Measurements from ENCODE around the gene DHX8.
"Not testable (repeated sequence)": the region's sequence is repeated elsewhere in the genome, so short reads cannot be mapped to it uniquely, and the experiment has no call there.

Gene DHX8

GRCh38 chr17:43483674-43484551, at the start of gene DHX8:
Gene DHX8 (plus strand): TSS chr17:43483975. CDS start chr17:43484038, 63 bp downstream.
- Histone ChIP-seq H3K9ac (ENCODE audit: low read depth, low read length) (peak within 1 kb of the TSS; percentile 69), H3K36me3 (ENCODE audit: insufficient read depth, low read length) (no peaks in the 10 kb centered on the region), H3K9me3 (ENCODE audit: control insufficient read depth, insufficient read depth, low read length) (no peaks in the 10 kb centered on the region), H3K4me1 (ENCODE audit: insufficient read depth, low read length) (peaks cover 14% of the 10 kb centered on the region)

- Histone ChIP-seq H3K9ac (ENCODE audit: low read depth, low read length) (no peak overlapping the region), H3K4me1 (ENCODE audit: insufficient read depth, low read length) (peaks cover 21% of the 10 kb centered on the region), H3K36me3 (ENCODE audit: insufficient read depth, low read length) (no peaks in the 10 kb centered on the region), H3K9me3 (ENCODE audit: control insufficient read depth, insufficient read depth, low read length) (no peaks in the 10 kb centered on the region)
Measured at GRCh38 chr17:43434902-43435319, 48.9 kb upstream of the DHX8 start.

- Histone ChIP-seq H3K9ac (ENCODE audit: low read depth, low read length) (no peak overlapping the region), H3K36me3 (ENCODE audit: insufficient read depth, low read length) (no peaks in the 10 kb centered on the region), H3K4me1 (ENCODE audit: insufficient read depth, low read length) (peaks cover 14% of the 10 kb centered on the region), H3K9me3 (ENCODE audit: control insufficient read depth, insufficient read depth, low read length) (no peaks in the 10 kb centered on the region)
Measured at GRCh38 chr17:43437756-43438155, 46.0 kb upstream of the DHX8 start.

- H3K4me1 ChIP-seq (ENCODE audit: insufficient read depth, low read length) = peaks cover 14% of the 10 kb centered on the region
- H3K9me3 ChIP-seq (ENCODE audit: control insufficient read depth, insufficient read depth, low read length) = no peaks in the 10 kb centered on the region
- H3K36me3 ChIP-seq (ENCODE audit: insufficient read depth, low read length) = no peaks in the 10 kb centered on the region
- H3K9ac ChIP-seq (ENCODE audit: low read depth, low read length) = 0 out of 2 replicates have a peak overlapping the region, but pooled peaks have one; percentile 5
Measured at GRCh38 chr17:43438626-43439025, 45.1 kb upstream of the DHX8 start.

- no peaks in the 10 kb centered on the region for H3K36me3 ChIP-seq (ENCODE audit: insufficient read depth, low read length)
Measured at GRCh38 chr17:43439041-43439440, 44.7 kb upstream of the DHX8 start.

GRCh38 chr17:43442711-43443110, 41.1 kb upstream of the DHX8 start:
- Histone ChIP-seq H3K9ac (ENCODE audit: low read depth, low read length) (no peak overlapping the region), H3K36me3 (ENCODE audit: insufficient read depth, low read length) (no peaks in the 10 kb centered on the region), H3K9me3 (ENCODE audit: control insufficient read depth, insufficient read depth, low read length) (no peaks in the 10 kb centered on the region), H3K4me1 (ENCODE audit: insufficient read depth, low read length) (peaks cover 19% of the 10 kb centered on the region)

More at GRCh38 chr17:43439041-43439440, 44.7 kb upstream of the DHX8 start:
- H3K9ac ChIP-seq (ENCODE audit: low read depth, low read length) = 0 out of 2 replicates have a peak overlapping the region, but pooled peaks have one; percentile 5
- peaks cover 15% of the 10 kb centered on the region for H3K4me1 ChIP-seq (ENCODE audit: insufficient read depth, low read length)
- no peaks in the 10 kb centered on the region for H3K9me3 ChIP-seq (ENCODE audit: control insufficient read depth, insufficient read depth, low read length)

GRCh38 chr17:43443381-43443780, 40.4 kb upstream of the DHX8 start:
- H3K4me1 ChIP-seq (ENCODE audit: insufficient read depth, low read length) = peaks cover 19% of the 10 kb centered on the region
- no peaks in the 10 kb centered on the region for H3K9me3 ChIP-seq (ENCODE audit: control insufficient read depth, insufficient read depth, low read length)
- H3K9ac ChIP-seq (ENCODE audit: low read depth, low read length) = no peak overlapping the region
- H3K36me3 ChIP-seq (ENCODE audit: insufficient read depth, low read length) = no peaks in the 10 kb centered on the region

- H3K36me3 ChIP-seq (ENCODE audit: insufficient read depth, low read length) = no peaks in the 10 kb centered on the region
- peaks cover 10% of the 10 kb centered on the region for H3K4me1 ChIP-seq (ENCODE audit: insufficient read depth, low read length)
- no peaks in the 10 kb centered on the region for H3K9me3 ChIP-seq (ENCODE audit: control insufficient read depth, insufficient read depth, low read length)
- no peak overlapping the region for H3K9ac ChIP-seq (ENCODE audit: low read depth, low read length)
Measured at GRCh38 chr17:43444223-43445008, 39.4 kb upstream of the DHX8 start.

GRCh38 chr17:43445009-43445589, 38.7 kb upstream of the DHX8 start:
- H3K9me3 ChIP-seq (ENCODE audit: control insufficient read depth, insufficient read depth, low read length) = no peaks in the 10 kb centered on the region
- H3K9ac ChIP-seq (ENCODE audit: low read depth, low read length) = no peak overlapping the region
- H3K36me3 ChIP-seq (ENCODE audit: insufficient read depth, low read length) = no peaks in the 10 kb centered on the region
- H3K4me1 ChIP-seq (ENCODE audit: insufficient read depth, low read length) = peaks cover 10% of the 10 kb centered on the region

- Histone ChIP-seq H3K9ac (ENCODE audit: low read depth, low read length) (no peak overlapping the region), H3K36me3 (ENCODE audit: insufficient read depth, low read length) (no peaks in the 10 kb centered on the region), H3K4me1 (ENCODE audit: insufficient read depth, low read length) (peaks cover 10% of the 10 kb centered on the region), H3K9me3 (ENCODE audit: control insufficient read depth, insufficient read depth, low read length) (no peaks in the 10 kb centered on the region)
Measured at GRCh38 chr17:43446773-43447172, 37.0 kb upstream of the DHX8 start.

GRCh38 chr17:43448720-43449469, 34.9 kb upstream of the DHX8 start:
- peaks cover 10% of the 10 kb centered on the region for H3K4me1 ChIP-seq (ENCODE audit: insufficient read depth, low read length)
- H3K9ac ChIP-seq (ENCODE audit: low read depth, low read length) = no peak overlapping the region
- no peaks in the 10 kb centered on the region for H3K9me3 ChIP-seq (ENCODE audit: control insufficient read depth, insufficient read depth, low read length)
- no peaks in the 10 kb centered on the region for H3K36me3 ChIP-seq (ENCODE audit: insufficient read depth, low read length)

GRCh38 chr17:43449470-43450248, 34.1 kb upstream of the DHX8 start:
- H3K4me1 ChIP-seq (ENCODE audit: insufficient read depth, low read length) = peaks cover 3% of the 10 kb centered on the region
- H3K9ac ChIP-seq (ENCODE audit: low read depth, low read length) = no peak overlapping the region
- H3K36me3 ChIP-seq (ENCODE audit: insufficient read depth, low read length) = no peaks in the 10 kb centered on the region

GRCh38 chr17:43450791-43451190, 33.0 kb upstream of the DHX8 start:
- not testable (repeated sequence) for H3K36me3 ChIP-seq (ENCODE audit: insufficient read depth, low read length); H3K9me3 ChIP-seq (ENCODE audit: control insufficient read depth, insufficient read depth, low read length); H3K4me1 ChIP-seq (ENCODE audit: insufficient read depth, low read length); H3K9ac ChIP-seq (ENCODE audit: low read depth, low read length)

More at GRCh38 chr17:43449470-43450248, 34.1 kb upstream of the DHX8 start:
- H3K9me3 ChIP-seq (ENCODE audit: control insufficient read depth, insufficient read depth, low read length) = no peaks in the 10 kb centered on the region
